ENCODE data around the gene GPR176.

Gene GPR176

GRCh38 chr15:39782441-39783138 lies 137.5 kb downstream of the GPR176 start, which contains the start of gene FSIP1:
Gene FSIP1, minus strand, starts transcription at chr15:39782841. Its CDS starts 6,317 bp downstream, at chr15:39776524.
- peak; percentile 97 for DNase-seq

GRCh38 chr15:39781967-39782302 lies 138.1 kb downstream of the GPR176 start:
- no peak for DNase-seq

GRCh38 chr15:39781147-39781966 lies 138.7 kb downstream of the GPR176 start:
- DNase-seq = no peak

GRCh38 chr15:39778021-39778420 lies 142.0 kb downstream of the GPR176 start:
- no peak for DNase-seq

GRCh38 chr15:39777496-39777895 lies 142.6 kb downstream of the GPR176 start:
- no peak for DNase-seq

- no peak for DNase-seq
Observed at GRCh38 chr15:39776068-39776467, 144.0 kb downstream of the GPR176 start.

GRCh38 chr15:39774688-39775267 lies 145.3 kb downstream of the GPR176 start:
- DNase-seq = no peak

GRCh38 chr15:39770748-39771689 lies 149.0 kb downstream of the GPR176 start:
- peak; percentile 83 for DNase-seq

- DNase-seq = no peak
Observed at GRCh38 chr15:39767921-39768320, 152.1 kb downstream of the GPR176 start.

- DNase-seq = peak; percentile 49
Observed at GRCh38 chr15:39761006-39761405, 159.1 kb downstream of the GPR176 start.

- DNase-seq = peak; percentile 72
Observed at GRCh38 chr15:39756806-39757522, 163.1 kb downstream of the GPR176 start.

GRCh38 chr15:39752991-39753390 lies 167.1 kb downstream of the GPR176 start:
- no peak for DNase-seq

GRCh38 chr15:39752246-39752645 lies 167.8 kb downstream of the GPR176 start:
- DNase-seq = no peak

All from fibroblast of skin of back (primary cell).